AG04450 (cell line): ENCODE results near the gene GDA. TPM values are rescaled to one million over a fixed set of nuclear protein-coding genes. Genes with fewer than 3 reads are reported as not detected.

ENCODE experiments used
- CTCF ChIA-PET: fragments of 300-600, 350-600 bp; formaldehyde crosslinking; extraction: SDS; loops from one replicate; lab custom pipeline; 2022; ENCODE audit warnings: antibody characterized with exemption, inconsistent platforms; lab: Charles Lee
- POLR2A ChIA-PET: fragments of 350-600 bp; formaldehyde crosslinking; extraction: SDS; loops from one replicate; lab custom pipeline; 2021; ENCODE audit warnings: antibody characterized with exemption, inconsistent platforms; lab: Yijun Ruan, JAX
- DNase-seq: peaks from one replicate; pipeline ENCODE4 v3.0.0-alpha.2; 2011; ENCODE audit warnings: low read depth, low spot score
- H3K27ac ChIP-seq: one replicate; pipeline ENCODE4 v1.5.1; 2012; ENCODE audit warnings: low read depth, low read length, control low read depth
- H3K27me3 ChIP-seq: one replicate; pipeline ENCODE4 v1.6.0; 2012; ENCODE audit warnings: low read length; ENCODE audit not compliant: control insufficient read depth, insufficient read depth
- H3K4me3 ChIP-seq: 2 replicates; pipeline ENCODE4 v1.5.1; 2011; ENCODE audit warnings: mild to moderate bottlenecking, low read depth, low read length, control low read depth
- H3K9me3 ChIP-seq: 2 replicates; pipeline ENCODE4 v1.5.1; 2012; ENCODE audit warnings: low read length; ENCODE audit not compliant: control insufficient read depth, insufficient read depth
- polyA plus RNA-seq: library from polyadenylated mRNA; depleted of rRNA; stranded (reverse); fragments of >200 nt; gene quantifications from 2 replicates; pipeline ENCODE4 v1.2.3, GENCODE V29; 2011
- TF ChIP-seq, protein P1 (sequence below): IDR thresholded peaks from 2 replicates; pipeline ENCODE4 v1.5.1; 2011; ENCODE audit warnings: low read depth, low read length, control low read depth, inconsistent platforms

The GDA gene
- polyA plus RNA-seq, 1 experiment, result not detected

DNA sequence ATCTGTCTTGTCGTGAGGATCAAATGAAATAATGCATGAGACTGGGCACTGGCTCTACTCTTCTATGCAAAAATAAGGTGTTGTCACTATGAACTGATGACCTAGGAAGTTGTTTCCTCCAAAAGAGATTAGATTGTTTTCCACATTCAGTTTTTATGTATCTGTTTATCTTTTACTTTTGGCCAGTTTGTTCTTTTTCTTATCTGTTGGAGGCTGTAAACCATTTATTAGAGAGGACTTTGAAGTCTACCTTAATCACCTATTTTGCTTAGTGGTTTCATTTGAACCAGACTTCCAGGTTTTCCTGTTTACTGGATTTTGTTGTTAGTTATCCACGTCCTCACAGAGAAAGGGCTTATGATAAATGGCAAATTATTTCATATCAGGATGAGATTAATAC, 21.5 kb upstream of the GDA start:
- POLR2A ChIA-PET, result no interaction called here
- no peaks in the 10 kb centered on the region for H3K9me3 ChIP-seq
- H3K27ac ChIP-seq, result no peak overlapping the region
- no peak for DNase-seq
- no peaks in the 10 kb centered on the region for H3K27me3 ChIP-seq
- no peak overlapping the region for H3K4me3 ChIP-seq
- TF ChIP-seq, protein P1, sequence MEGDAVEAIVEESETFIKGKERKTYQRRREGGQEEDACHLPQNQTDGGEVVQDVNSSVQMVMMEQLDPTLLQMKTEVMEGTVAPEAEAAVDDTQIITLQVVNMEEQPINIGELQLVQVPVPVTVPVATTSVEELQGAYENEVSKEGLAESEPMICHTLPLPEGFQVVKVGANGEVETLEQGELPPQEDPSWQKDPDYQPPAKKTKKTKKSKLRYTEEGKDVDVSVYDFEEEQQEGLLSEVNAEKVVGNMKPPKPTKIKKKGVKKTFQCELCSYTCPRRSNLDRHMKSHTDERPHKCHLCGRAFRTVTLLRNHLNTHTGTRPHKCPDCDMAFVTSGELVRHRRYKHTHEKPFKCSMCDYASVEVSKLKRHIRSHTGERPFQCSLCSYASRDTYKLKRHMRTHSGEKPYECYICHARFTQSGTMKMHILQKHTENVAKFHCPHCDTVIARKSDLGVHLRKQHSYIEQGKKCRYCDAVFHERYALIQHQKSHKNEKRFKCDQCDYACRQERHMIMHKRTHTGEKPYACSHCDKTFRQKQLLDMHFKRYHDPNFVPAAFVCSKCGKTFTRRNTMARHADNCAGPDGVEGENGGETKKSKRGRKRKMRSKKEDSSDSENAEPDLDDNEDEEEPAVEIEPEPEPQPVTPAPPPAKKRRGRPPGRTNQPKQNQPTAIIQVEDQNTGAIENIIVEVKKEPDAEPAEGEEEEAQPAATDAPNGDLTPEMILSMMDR, result no peak
- CTCF ChIA-PET, result interaction anchor here (0.6 kb wide), 1 partner anchor 101 kb away, joined by 4 read pairs; no protein-coding TSS in a partner anchor

DNA sequence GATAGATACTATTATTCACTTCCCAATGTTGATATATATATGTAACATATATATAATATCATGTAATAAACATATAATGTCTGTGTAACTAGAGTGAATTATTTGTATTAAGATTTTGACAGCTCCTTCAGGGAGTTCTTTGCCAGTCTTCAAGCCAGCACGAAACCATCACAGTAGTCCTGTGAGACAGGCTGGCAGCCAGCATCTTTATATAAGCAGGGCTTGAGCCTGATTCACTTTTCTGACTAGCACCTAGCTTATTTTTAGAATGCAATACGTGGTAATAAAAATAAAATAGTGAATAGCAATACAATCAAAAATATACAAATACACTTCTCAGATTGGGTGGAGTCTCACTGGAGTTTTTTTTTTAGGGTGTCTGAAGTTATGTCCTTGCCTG, 20.7 kb upstream of the GDA start:
- TF ChIP-seq, protein P1, result no peak
- no peaks in the 10 kb centered on the region for H3K27me3 ChIP-seq
- DNase-seq, result no peak
- no peaks in the 10 kb centered on the region for H3K9me3 ChIP-seq
- CTCF ChIA-PET, result no interaction called here
- no peak overlapping the region for H3K4me3 ChIP-seq
- POLR2A ChIA-PET, result no interaction called here
- no peak overlapping the region for H3K27ac ChIP-seq

DNA sequence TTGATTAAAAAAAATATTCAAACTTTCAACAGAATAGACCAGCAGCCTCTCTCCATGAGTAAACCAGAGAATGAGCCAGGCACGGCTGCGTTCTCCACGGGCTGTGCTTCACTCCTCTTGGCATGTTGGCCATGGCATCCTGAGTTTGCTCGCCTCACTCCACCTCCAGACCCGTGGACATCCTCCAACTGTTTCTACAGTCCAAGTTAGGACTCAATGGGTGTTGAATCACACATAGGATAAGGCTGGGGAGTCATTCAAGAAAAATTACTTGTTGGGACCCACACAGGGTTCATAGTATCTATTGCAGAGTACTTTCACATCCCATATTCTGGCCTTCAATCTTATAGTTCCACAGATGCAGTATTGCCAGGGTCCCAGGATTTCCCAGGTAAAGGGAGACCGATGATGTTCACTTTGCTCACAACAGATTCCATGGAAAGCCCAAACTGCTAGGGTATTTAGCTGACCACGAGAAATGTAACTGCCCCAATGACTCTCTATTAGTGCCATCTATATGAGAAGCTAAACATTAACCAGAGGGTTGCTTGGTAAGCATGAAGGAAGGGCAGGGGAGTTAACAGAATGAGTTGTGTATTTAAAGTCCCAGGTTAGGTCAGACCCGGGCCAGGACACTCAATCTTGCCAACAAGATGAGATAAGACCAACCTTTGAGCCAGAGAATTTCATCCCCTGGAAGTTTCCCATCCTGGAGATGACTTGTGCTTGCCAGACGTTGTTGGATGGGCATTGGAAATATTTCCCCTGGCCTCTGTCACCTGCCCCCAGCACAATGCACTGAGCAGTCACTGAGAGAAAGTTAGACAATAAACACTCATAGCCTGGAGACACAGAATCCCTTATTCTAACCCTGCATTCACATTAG, 19.7 kb upstream of the GDA start:
- Histone ChIP-seq H3K9me3 (no peaks in the 10 kb centered on the region), H3K27me3 (no peaks in the 10 kb centered on the region), H3K27ac (no peak overlapping the region), H3K4me3 (no peak overlapping the region)
- POLR2A ChIA-PET, result no interaction called here
- no peak for DNase-seq
- TF ChIP-seq, protein P1, result no peak
- CTCF ChIA-PET, result no interaction called here

DNA sequence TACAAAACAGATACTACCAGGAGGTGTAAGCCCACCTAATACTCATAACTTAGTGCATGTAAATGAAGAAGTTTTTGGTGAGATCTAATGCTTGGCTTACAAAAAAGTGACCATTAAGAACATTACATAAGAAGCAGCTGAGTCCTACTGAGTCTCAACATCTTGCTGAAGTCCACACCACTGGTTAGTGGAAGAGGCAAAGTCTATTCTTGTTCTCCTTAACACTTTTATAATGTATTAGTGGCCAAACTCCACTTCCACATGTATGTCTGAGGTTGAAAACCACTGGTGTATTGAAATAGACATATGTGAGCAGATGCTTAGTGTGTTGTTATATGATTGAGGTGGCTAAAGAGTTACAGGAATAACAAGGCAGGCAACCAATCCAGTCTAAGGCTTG, 18.9 kb upstream of the GDA start:
- CTCF ChIA-PET, result no interaction called here

DNA sequence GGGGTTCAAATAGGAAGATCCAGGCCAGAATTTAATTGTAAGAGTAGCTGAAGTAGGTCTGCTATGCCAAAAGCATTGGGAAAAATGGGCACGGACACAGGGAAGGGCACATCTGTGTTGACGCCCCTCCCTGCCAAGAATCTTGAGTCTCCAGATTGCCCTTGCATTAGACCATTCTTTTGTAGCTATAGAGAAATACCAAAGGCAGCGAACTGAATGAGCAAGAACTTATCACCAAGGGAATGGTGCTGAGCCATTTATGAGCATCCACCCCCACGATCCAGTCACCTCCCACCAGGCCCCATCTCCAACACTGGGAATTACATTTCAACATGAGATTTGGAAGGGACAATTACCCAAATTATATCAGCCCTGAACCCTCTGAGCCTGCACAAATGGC, 18.0 kb upstream of the GDA start:
- DNase-seq, result no peak
- TF ChIP-seq, protein P1, result no peak
- Histone ChIP-seq H3K4me3 (no peak overlapping the region), H3K27me3 (no peaks in the 10 kb centered on the region), H3K27ac (no peak overlapping the region), H3K9me3 (no peaks in the 10 kb centered on the region)
- ChIA-PET POLR2A (no interaction called here), CTCF (no interaction called here)

More for the DNA sequence above, 18.9 kb upstream of the GDA start:
- TF ChIP-seq, protein P1, result no peak
- Histone ChIP-seq H3K9me3 (no peaks in the 10 kb centered on the region), H3K4me3 (no peak overlapping the region), H3K27ac (no peak overlapping the region), H3K27me3 (no peaks in the 10 kb centered on the region)
- DNase-seq, result no peak
- POLR2A ChIA-PET, result no interaction called here
